ENCODE measurements around the gene MACIR. TPM values are rescaled to one million over a fixed set of nuclear protein-coding genes. Genes with fewer than 3 reads are reported as not detected.

The MACIR gene
- total RNA-seq, 4 donors from 2014 or later: 8.4 to 10.4 (median 9.5) TPM

- H3K4me1 ChIP-seq: peaks cover 0 to 12% (median 6%) of the 10 kb centered on the region in 4 donors
- 95% methylated on average over 2 of the region's 2 CpGs for WGBS
- TF ChIP-seq POLR2AphosphoS5 (IDR thresholded peaks at IDR 0.05): no peak
- no peak for TF ChIP-seq EP300 (IDR thresholded peaks at IDR 0.05)
- TF ChIP-seq, protein P1, sequence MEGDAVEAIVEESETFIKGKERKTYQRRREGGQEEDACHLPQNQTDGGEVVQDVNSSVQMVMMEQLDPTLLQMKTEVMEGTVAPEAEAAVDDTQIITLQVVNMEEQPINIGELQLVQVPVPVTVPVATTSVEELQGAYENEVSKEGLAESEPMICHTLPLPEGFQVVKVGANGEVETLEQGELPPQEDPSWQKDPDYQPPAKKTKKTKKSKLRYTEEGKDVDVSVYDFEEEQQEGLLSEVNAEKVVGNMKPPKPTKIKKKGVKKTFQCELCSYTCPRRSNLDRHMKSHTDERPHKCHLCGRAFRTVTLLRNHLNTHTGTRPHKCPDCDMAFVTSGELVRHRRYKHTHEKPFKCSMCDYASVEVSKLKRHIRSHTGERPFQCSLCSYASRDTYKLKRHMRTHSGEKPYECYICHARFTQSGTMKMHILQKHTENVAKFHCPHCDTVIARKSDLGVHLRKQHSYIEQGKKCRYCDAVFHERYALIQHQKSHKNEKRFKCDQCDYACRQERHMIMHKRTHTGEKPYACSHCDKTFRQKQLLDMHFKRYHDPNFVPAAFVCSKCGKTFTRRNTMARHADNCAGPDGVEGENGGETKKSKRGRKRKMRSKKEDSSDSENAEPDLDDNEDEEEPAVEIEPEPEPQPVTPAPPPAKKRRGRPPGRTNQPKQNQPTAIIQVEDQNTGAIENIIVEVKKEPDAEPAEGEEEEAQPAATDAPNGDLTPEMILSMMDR (IDR thresholded peaks at IDR 0.05): no peak
- no peak for TF ChIP-seq POLR2A (IDR thresholded peaks at IDR 0.05; ENCODE audit: low read depth)
- no peak for DNase-seq (ENCODE audit: extremely low spot score)
- intact Hi-C loops (cut with DNase I): no loop called here
- H3K27me3 ChIP-seq: no peaks in the 10 kb centered on the region
- no peak overlapping the region for H3K4me3 ChIP-seq
- H3K9me3 ChIP-seq: no peaks in the 10 kb centered on the region
- no peak overlapping the region for H3K27ac ChIP-seq (replicated peaks in 1 of 4)
- H3K36me3 ChIP-seq: no peaks in the 10 kb centered on the region
These were observed 9.5 kb upstream of the MACIR start for GRCh38 chr5:103249068-103249467.

DNA sequence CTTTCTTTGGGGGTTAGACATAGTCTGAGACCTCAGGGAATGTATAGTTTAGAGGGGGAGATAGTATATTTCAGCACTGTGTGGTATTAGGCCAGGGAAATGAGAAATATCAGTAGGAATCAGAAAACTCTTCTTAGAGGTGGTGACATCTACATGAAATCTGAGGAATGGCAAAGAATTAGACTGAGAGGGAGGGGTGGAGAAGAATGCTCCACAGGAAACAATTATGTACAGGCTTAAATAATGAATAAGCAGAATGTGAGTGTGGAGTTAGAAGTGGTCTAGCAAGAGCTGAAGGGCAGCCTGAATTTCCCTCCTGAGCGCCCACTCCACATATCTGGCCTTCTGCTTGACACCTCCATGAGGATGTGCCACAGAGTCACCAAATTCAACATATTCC is 3.6 kb upstream of the MACIR start:
- Histone ChIP-seq H3K27ac (replicated peaks in 1 of 4) (no peak overlapping the region), H3K36me3 (no peaks in the 10 kb centered on the region), H3K4me1 (peaks cover 3 to 9% (median 6%) of the 10 kb centered on the region in 4 donors), H3K4me3 (no peak overlapping the region), H3K9me3 (no peaks in the 10 kb centered on the region), H3K27me3 (no peaks in the 10 kb centered on the region)
- no peak for DNase-seq (ENCODE audit: extremely low spot score)
- WGBS: 0% methylated on average over 1 of the region's 1 CpG
- no peak for TF ChIP-seq POLR2A (IDR thresholded peaks at IDR 0.05; ENCODE audit: low read depth)
- TF ChIP-seq POLR2AphosphoS5 (IDR thresholded peaks at IDR 0.05): no peak
- TF ChIP-seq, protein P1 (IDR thresholded peaks at IDR 0.05): no peak
- TF ChIP-seq EP300 (IDR thresholded peaks at IDR 0.05): no peak
- intact Hi-C loops (cut with DNase I): no loop called here

DNA sequence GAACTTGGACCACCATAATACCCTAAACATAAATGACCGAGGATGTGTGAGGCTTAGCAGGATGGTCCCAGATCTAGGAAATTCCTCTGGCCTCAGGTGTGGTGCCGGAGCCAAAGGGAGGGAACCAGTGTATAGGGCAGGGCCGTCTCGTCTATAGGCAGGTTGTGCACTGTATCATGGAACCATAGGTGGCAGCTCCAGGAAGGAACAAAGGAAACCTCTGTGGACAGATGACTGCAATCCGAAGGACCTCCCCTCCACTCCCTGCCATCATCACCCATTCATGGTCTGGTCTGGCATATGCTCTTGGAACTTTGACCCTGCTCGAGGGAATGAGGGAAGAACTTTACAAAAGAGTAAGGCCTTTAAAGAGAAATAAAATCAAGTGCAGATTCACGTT is 2.9 kb upstream of the MACIR start:
- TF ChIP-seq POLR2A (IDR thresholded peaks at IDR 0.05; ENCODE audit: low read depth) (no peak), POLR2AphosphoS5 (IDR thresholded peaks at IDR 0.05) (no peak), EP300 (IDR thresholded peaks at IDR 0.05) (no peak)
- TF ChIP-seq, protein P1 (IDR thresholded peaks at IDR 0.05): no peak
- Histone ChIP-seq H3K4me3 (no peak overlapping the region), H3K36me3 (no peaks in the 10 kb centered on the region), H3K27ac (replicated peaks in 1 of 4) (no peak overlapping the region), H3K9me3 (no peaks in the 10 kb centered on the region), H3K27me3 (no peaks in the 10 kb centered on the region), H3K4me1 (peaks cover 5 to 17% (median 12%) of the 10 kb centered on the region in 4 donors)
- WGBS: 95% methylated on average over 5 of the region's 7 CpGs
- intact Hi-C loops (cut with DNase I): no loop called here
- no peak for DNase-seq (ENCODE audit: extremely low spot score)

DNA sequence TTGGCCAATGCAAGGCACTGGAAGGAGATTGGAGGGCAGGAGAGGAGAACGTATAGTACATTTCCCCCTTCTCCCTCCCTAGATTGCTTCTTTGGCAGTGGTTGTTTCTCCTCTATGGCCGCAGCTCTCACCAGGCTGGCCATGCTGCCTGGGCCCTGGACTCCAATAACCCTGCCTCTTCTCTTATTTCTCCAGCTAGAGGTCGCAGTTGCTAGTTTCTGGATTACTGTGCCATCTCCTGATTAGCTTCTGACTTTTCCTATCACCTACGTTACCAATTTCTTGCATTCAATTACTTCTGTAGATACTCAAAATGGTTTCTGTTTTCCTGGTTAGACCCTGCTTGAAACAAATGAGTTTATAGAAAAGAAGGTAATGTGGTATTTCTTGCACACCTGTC is 2.4 kb upstream of the MACIR start:
- WGBS: 84% methylated on average over 4 of the region's 4 CpGs
- intact Hi-C loops (cut with DNase I): no loop called here
- peaks cover 7 to 22% (median 17%) of the 10 kb centered on the region in 4 donors for H3K4me1 ChIP-seq

More for the DNA sequence above, 2.4 kb upstream of the MACIR start:
- Histone ChIP-seq H3K27ac (replicated peaks in 1 of 4) (no peak overlapping the region), H3K4me3 (no peak overlapping the region), H3K9me3 (no peaks in the 10 kb centered on the region), H3K27me3 (no peaks in the 10 kb centered on the region), H3K36me3 (no peaks in the 10 kb centered on the region)
- no peak for DNase-seq (ENCODE audit: extremely low spot score)
- TF ChIP-seq POLR2A (IDR thresholded peaks at IDR 0.05; ENCODE audit: low read depth) (no peak), EP300 (IDR thresholded peaks at IDR 0.05) (no peak), POLR2AphosphoS5 (IDR thresholded peaks at IDR 0.05) (no peak)
- TF ChIP-seq, protein P1 (IDR thresholded peaks at IDR 0.05): no peak

Measured in esophagus muscularis mucosa (tissue), 4 donors.